GM12865 (cell line): ENCODE results near the gene ADGRV1.

Source experiments
- DNase-seq: peaks from one replicate; pipeline ENCODE4 v3.0.0; 2010; ENCODE audit warnings: low read depth
- H3K4me3 ChIP-seq: 2 replicates; pipeline ENCODE4 v1.5.1; 2011; ENCODE audit warnings: mild to moderate bottlenecking, low read depth, low read length, control low read depth
- CTCF ChIP-seq: IDR thresholded peaks from 2 replicates; pipeline ENCODE4 v1.5.1; 2011; ENCODE audit warnings: low read length, control low read depth, low read depth, inconsistent platforms; ENCODE audit not compliant: insufficient read depth; ENCODE audit errors: missing control alignments

The ADGRV1 gene

DNA sequence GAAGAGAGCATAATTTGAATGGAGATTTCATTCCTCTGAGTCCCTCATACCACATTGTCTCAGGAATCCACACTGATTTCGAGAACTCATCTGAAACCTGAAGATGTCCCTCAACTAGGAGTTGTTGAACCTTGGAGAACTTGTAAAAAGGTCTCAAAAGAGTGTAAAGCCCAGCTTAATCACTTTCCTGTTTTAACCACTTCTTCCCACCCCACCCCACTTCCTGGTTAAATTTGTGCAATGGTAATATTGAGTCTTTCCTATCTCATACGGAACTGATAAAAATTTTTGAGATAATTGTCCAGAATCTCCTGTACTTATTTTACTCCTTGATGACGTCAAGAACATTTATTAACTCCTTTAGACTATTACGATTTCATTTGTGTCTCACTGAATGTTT, 583.8 kb downstream of the ADGRV1 start:
- H3K4me3 ChIP-seq = no peak overlapping the region
- no peak for TF ChIP-seq CTCF

GRCh38 chr5:91142819-91143218, 584.2 kb downstream of the ADGRV1 start:
- DNase-seq = no peak
- no peak for TF ChIP-seq CTCF
- H3K4me3 ChIP-seq = no peak overlapping the region

More for the DNA sequence above, 583.8 kb downstream of the ADGRV1 start:
- DNase-seq = no peak

DNA sequence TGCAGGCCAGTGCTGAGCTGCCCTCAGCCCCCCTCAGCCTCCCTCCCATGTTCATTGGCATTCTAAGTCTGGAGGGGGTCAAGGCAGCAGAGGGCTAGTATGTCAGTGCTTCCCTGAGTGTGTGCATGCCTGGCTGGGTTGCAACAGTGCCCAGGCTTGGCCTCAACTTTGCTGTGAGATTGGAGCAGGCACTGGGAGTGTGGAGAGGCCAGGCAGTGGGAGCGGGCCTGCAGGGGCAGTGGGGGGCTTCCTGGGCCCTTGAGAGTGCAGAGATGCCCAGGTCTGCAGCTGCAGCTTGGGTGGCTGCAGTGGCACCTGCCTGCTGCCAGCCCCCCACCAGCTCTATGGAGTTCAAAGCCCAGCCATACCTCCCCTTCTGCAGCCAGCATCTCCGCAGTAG, 585.2 kb downstream of the ADGRV1 start:
- no peak for TF ChIP-seq CTCF
- no peak for DNase-seq
- H3K4me3 ChIP-seq = no peak overlapping the region

DNA sequence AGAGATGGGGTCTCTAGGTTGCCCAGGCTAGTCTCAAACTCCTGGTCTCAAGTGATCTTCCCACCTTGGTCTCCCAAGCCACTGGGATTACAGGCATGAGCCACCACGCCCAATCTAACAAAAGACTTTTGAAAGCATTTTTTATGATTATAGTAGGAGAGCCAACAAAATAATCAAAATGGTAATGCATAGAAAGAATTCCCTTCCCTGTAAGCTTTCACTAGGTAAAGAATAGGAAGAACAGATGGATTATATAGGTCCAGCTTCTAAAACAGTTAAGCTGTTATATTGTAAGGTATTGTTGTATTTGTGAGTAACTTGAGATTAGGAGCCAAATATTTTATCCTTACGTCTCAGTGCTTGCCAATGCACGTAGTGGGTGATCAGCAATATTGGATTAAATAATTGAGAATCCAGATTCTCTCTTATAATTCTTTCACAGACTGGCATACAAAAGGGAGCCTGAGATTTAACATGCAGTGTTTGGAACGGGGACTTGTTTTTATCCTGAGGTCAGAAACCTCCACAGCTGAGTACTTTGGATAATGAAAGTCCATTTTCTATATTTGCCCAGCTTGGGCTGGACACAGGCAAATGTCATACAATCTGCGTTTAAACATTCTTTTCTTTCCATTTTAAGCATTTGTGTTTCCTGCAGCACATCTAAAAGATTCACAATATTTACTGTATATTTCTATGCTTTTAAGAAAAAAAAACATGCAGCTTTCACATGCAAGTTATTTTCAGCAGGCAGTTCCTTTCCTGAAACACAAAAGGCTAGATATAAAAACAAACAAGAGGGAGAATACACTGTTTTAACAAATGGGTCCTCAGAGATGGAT, 586.1 kb downstream of the ADGRV1 start:
- TF ChIP-seq CTCF = no peak
- no peak overlapping the region for H3K4me3 ChIP-seq
- DNase-seq = no peak

- no peak overlapping the region for H3K4me3 ChIP-seq
- DNase-seq = no peak
- no peak for TF ChIP-seq CTCF
Measured at GRCh38 chr5:91145333-91145620, 586.7 kb downstream of the ADGRV1 start.

GRCh38 chr5:91146230-91146629, 587.6 kb downstream of the ADGRV1 start:
- no peak for TF ChIP-seq CTCF
- H3K4me3 ChIP-seq = no peak overlapping the region
- no peak for DNase-seq
